Stimulated activated CD8-positive, alpha-beta memory T cell treated with anti-CD3 and anti-CD28 coated beads, Interleukin-7, amount 100 ng/mL, for 48 hours (primary cell): ENCODE results near the gene VASN.
"Not testable (repeated sequence)": the region's sequence is repeated elsewhere in the genome, so short reads cannot be mapped to it uniquely, and the experiment has no call there.

Experiments
- DNase-seq, 2 donors: peaks; one replicate each; pipeline ENCODE4 v3.0.0-alpha.2; 2020; ENCODE audit warnings: low read depth in 1 of 2; ENCODE audit errors: extremely low read depth in 1 of 2

Gene VASN

GRCh38 chr16:4371357-4372000 lies at the start of gene VASN:
Gene VASN (plus strand): TSS chr16:4371848. CDS start chr16:4380878, 9,030 bp downstream.
- DNase-seq = peak; percentile 34 to 41

DNA sequence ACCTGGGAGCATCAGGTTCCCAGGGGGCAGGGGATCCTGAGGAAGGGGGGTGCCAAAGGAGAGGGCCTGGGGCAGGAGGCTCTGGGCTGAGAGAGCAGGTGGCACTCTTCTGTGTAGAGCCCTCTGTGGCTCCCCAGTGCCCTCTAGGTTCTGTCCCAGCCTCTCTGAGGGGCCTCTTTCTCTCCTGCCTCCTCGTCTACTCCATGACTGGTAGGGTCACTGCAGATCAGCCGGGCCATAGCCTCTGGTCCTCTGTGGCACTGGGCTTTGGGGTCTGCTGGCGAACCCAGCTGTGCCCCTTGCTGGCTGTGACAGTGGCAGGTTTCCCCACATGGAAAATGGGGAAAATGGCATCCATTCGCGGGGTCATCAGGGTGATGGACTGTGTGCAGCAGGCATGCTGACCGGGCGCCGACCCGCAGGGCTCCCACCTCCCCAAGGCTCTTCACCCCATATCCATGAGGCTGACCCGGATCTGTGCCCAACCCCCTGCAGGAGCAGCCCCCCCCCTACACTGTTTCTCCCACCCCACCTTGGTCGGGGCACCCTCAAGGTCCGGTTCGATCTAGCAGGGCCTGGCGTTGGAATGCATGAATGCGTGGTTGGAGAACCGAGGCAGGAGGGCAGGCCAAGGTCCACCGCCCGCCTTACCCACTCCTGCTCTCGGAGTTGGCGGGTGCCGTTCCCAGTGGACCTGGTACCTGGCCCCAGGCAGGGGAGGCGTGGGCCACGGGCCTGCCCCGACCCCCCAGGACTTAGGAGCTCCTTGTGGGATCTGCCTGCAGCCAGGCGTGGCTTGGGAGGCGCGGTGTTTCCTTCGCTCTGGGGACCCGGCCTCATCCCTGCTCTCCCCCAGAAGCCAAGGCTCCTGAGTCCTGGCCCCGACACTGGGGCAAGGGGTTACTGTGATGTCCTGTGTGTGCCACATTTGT lies 49.3 kb upstream of the VASN start:
- DNase-seq = no peak

DNA sequence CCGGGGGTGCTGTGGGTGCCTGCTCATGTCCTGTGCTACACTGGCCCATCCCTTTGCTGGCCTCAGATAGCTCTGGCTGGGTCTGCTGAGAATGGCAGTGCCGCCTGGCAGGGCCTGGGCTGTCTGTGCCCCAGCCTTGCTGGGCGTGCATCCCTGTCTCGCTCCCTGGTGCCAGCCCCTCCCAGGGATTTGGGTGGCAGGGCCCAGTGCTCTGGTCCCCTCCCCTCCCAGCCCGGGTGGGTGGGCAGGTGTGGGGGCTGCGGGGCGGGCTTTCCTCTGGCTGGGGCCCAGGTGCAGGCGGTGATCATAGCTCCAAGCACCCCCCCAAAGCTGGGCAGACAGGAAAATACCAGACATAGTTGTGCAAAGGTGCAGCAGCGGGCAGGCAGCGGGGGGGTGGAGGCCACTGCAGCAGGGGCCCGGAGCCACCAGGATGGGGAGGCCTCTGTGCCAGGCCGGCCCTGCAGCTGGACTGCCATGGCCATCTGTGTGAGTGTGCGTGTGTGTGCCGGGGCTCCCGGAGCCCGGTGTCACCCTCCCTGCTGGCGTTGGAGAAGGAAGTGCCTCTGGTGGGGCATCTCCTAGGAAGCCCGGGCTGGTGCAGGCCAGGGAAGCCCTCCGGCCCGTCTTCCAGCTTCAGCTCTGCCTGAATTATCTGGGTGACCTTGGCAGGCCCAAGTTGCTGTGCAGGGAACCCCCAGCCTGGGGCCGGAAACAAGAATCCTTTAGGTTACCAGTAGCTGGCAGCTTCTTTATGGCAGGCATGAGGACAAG lies 48.4 kb upstream of the VASN start:
- no peak for DNase-seq

DNA sequence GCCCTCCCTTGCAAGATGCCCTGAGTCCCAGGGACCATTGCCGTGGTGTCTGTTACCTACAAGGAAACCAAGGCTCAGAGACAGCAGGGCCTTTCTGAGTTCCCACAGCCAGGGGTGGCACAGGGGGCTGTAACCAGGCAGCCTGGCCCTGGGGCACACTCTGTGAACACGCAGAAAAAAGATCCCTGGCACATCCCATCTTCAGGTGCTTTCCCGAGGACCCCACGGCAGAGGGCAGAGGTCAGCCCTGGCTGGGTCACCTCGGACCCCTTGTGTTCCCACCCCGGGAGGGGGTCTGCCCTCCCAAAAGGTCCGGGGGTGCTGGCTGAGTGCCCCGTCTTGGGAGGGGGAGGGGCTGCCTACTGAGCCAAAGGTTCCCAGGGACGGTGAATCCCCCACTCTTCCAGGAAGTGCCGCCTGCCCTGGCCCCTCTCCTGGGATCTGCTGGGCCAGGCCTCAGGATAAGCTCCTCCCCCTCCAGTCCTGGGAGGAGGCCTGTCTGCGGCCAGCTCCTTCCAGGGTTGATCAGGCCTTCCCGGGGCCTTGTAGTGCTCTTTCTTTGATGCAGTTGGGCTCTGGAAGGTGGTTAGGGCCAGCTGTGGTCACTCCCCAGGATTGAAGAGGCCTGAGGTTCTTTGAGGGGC lies 47.7 kb upstream of the VASN start:
- no peak for DNase-seq

GRCh38 chr16:4324492-4325252 lies 47.0 kb upstream of the VASN start:
- no peak for DNase-seq

DNA sequence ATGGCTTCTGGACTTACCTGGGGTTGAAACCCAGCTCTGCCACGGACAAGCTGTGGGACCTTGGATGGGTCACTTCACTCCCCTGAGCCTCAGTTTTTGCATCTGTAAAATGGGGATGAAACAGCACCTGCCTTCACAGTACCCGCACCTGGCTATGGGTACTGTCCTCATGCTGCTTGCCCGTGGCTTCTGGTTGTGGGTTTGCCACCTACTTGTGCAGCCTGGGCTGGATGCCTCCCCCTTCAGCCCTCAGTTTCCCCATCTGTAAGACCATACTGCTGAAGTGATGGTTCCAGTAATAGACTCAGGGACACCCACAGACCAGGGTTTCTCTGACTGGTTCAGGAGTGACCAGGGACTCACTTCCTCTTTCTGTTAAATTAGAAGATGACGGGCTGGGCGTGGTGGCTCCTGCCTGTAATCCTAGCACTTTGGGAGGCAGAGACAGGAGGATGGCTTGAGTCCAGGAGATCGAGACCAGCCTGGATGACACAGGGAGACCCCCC lies 46.3 kb upstream of the VASN start:
- no peak for DNase-seq

DNA sequence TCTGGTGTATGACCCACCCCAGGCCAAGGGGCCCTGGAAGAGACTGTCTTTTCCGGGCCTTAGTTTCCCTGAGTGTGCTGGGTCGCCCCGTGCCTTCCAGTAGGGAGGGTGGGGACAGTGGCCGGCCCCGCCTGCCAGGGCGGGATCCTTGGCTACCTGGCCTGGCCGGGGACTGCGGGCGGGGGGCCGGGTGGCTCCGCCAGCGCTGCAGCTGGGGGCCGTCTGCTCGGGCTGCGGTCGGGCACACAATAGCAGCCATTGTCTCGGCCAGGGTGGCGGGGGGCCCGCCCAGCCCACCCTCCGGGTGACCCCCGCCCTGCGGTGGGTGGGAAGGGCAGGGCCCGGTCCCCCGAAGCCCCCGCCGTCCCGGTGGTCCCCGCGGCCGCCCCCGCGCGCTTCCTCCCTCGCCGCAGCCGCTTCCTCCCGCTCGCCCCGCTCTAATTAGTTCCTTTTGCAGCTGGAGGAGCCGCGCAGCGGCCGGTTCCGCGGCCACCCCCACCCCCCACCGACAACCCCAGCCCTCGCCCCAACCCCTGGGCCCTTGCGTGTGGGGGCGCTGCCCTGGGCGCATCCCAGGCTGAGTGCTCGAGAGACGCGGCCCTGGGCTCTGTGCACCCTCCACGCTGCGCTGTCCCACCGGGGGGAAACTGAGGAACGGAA lies 44.1 kb upstream of the VASN start:
- no peak for DNase-seq

- peak in 1 of 2 donors; percentile 44 for DNase-seq
Observed at GRCh38 chr16:4328046-4328781, 43.4 kb upstream of the VASN start.

DNA sequence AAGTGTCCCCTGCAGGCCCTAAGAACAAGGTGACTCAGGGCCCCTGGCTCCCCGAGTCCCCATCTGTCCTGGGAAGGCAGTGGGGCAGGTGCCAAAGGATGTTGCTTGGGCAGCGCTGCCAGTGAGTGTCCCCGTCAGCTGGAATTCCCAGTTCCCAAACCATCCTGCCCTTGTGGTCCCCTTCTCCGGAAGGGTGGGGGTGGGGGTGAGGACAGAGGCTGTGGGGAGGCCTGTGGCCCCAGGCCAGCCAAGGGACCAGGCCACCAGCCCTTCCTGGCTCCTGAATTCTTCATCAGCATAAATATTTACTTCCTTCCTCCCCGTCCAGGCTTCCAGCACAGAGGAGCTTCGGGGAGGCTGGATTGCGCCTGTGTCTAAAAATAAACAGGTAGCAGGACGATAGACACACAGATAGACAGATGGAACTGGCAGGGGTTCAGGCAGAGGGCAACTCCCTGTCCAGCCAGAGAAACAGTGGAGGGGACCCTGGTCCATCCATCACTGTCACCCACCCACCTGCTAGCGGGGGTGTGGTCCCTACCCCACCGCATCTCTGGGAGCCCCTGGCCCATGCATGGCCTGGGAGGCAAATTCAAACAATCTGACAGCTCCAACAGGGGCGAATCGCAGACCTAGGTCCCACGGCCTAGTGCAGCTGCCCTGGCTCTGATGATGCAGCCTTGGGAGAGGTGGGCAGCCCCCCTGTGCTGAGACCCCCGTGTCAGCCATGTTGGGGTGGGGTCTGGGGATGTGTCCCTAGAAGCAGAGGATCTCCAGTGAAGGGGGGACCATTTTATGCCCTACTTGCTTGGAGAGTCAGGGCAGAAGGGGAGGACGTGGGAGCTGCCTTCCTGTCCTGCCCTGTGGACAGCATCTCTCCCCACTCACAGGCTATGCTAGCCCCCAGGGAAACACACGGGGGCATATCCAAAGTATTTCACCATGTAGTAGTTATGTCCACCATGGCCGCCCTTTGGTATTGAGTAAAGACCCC lies 42.6 kb upstream of the VASN start:
- no peak for DNase-seq

- DNase-seq = peak; percentile 32 to 43
Observed at GRCh38 chr16:4330277-4330874, 41.3 kb upstream of the VASN start.

- DNase-seq = no peak
Observed at GRCh38 chr16:4332083-4332482, 39.6 kb upstream of the VASN start.

DNA sequence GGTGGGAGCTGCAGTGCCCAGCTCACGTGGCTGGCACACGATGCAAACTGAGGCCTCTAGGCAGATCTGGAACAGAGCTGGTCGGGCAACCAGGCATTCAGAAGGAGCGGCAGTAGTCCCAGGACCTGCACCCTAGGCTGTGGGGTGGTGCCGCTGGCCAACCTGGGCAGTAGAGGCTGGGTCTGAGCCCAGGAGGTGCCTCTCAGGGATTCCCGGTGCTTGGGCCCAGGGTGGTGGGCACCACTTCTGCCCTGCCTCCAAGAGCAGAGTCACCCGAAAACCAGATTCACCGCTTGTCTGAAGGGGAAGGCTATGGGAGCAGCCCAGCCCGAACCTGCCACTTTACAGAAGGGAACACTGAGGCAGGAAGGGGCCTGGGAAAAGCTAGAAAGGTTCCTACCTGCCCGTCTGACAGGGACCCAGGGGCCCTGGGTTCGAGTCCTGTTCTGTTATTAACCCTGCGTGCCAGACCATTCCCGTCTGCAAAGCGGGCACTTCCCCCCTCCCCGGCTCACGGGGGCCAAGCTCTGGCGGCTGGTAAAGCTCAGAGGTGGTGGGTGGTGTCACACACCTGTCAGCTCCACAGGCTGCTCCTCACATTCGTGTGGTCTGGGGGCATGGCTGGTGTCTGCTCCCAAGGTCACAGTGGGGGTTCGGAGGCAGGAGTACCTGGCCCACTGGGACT lies 38.9 kb upstream of the VASN start:
- no peak for DNase-seq

DNA sequence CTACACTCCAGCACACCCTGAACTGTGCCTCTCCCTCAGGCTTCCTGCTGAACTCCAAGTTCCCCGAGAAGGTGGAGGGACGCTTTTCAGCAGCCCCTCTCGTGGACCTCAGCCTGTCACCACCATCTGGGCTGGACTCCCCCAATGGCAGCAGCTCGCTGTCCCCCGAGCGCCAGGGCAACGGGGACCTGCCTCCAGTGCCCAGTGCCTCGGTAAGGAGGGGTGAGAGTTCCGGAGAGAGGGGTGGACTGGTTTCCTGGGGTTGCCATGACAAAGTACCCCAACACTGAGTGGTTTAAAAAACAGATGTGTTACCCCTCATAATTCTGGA lies 38.4 kb upstream of the VASN start:
- no peak for DNase-seq

- DNase-seq = not testable (repeated sequence)
Observed at GRCh38 chr16:4333714-4334113, 37.9 kb upstream of the VASN start.

DNA sequence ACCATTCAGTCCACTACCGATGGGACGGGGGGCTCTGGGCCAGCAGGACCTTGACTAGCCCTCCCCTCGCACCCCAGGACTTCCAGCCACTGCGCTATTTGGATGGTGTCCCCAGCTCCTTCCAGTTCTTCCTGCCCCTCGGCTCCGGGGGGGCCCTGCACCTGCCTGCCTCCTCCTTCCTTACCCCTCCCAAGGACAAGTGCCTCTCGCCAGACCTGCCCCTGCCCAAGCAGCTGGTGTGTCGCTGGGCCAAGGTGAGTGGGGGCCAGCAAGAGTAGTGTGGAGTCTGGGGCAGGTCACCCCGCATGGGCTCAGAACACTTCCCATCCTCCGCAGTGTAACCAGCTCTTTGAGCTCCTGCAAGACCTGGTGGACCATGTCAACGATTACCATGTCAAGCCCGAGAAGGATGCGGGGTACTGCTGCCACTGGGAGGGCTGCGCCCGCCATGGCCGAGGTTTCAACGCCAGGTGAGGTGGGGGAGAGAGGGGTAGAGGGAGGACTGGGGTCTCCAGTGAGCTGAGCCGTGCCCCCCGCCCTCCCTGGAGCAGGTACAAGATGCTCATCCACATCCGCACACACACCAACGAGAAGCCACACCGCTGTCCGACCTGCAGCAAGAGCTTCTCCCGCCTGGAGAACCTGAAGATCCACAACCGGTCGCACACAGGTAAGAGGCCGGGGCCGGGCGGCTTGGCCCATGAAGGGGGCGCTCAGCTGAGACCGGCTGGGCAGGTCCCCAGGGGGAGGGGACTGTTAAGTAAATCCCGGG lies 36.7 kb upstream of the VASN start:
- DNase-seq = no peak
